NAMALWA (cell line): ENCODE results near the gene ATOH8.

Source experiments
- DNase-seq: peaks from one replicate; pipeline ENCODE4 v3.0.0-alpha.2; 2015; ENCODE audit warnings: low spot score

ATOH8 gene

DNA sequence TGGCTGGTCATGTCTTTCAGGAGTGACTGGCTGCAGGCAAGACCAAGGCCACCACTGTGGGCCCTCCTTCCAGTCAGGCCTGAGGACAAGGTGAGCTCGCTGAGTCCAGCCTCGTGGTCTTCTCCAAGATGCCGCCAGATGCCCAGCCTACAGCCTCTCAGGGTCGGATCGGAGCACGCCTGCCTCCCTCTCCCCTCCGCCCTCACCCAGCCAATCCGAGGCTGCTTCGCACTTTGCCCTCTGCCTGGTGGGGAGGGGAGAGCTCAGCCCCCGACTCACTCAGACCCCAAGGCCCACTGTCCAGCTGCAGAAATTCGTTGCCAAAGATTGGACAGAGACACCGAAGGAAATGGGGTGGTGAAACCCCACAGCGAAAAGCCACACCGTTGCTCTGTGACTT, 33.1 kb downstream of the ATOH8 start:
- DNase-seq = no peak

- DNase-seq = no peak
Measured at GRCh38 chr2:85787282-85787980, 33.6 kb downstream of the ATOH8 start.

- DNase-seq = no peak
Measured at GRCh38 chr2:85787981-85788340, 34.2 kb downstream of the ATOH8 start.

- no peak for DNase-seq
Measured at GRCh38 chr2:85788603-85789002, 34.8 kb downstream of the ATOH8 start.

DNA sequence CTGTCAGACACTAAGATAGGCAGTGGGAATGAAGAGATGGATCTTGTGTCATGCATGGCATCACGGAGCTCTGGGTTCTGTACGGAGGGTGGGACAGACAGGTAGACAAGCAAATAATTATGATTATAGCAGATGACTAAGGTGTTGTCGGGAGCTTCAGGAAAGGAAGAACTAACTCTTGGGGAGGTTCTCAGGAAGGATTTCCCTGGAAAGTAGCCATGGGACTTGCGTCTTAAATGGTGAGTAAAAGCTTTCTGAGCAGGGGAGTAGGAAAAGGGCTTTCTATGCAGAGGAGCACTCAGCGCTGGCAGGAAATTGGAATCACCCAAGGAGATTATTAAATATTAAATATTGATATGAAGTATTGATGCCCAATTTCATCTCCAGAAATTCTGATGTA, 35.5 kb downstream of the ATOH8 start:
- no peak for DNase-seq

GRCh38 chr2:85790032-85790431, 36.2 kb downstream of the ATOH8 start:
- no peak for DNase-seq

DNA sequence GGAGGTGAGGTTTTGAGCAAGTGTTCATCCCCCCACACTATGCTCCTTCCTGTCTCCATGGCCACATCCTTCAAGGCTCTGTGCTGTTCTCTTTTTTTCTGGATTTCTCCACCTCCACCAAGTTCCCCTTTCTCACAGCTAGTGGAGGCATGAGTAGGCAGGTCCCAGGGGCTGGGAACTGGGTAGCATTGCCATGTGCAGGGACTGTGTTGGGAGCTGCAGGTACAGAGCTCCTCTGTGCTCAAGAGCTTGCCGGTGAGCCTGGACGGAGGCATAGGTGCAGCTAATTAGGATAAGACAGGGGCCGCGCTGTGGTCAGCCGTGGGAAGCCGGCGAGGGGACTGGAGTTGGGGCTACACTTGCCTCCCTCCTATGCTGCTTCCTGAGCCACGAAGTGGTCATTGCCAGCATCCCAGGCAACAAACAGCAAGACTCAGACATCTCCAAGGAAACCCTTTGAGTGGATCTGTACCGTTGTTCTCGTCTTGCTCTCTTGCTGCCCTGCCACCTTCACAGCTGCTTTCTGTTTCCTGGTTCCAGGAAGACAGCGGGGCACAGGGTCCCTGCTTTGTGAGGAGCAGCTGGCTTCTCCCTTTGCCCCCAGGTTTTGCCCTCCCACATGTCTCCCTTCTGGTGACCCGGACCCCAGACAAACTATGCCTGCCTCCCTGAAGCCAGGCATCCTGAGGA, 36.9 kb downstream of the ATOH8 start:
- no peak for DNase-seq

- no peak for DNase-seq
Measured at GRCh38 chr2:85791704-85792565, 38.1 kb downstream of the ATOH8 start.

DNA sequence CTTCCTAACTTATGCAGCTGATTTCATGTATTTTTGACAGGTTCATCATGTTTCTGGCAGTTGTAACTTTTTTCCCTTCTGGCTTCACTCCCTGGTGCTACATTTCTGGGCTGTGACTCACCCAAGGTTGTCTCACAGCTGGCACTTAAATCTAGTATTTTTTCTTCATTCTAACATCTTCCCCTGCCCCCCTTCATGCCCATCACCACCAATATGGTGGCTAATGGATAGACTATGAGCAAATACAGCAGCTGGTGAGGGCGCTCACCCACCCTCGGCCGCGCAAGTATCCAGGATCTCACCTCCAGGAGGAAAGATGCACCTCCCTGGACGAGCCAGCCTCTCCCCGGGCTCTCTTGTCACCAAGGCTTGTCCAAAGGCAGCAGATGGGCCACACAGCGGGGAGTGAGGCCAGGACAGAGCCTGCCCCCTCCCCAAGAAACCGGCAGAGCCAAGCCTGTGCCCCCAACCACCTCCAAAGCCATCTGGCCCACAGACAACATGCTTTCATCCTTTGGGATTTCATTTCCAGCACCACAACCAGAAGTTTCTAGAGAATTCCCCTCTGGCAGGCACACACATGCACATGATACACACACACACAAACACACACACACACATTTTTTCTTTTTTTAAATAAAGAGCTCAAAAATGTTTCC, 39.1 kb downstream of the ATOH8 start:
- no peak for DNase-seq

GRCh38 chr2:85793584-85793983, 39.8 kb downstream of the ATOH8 start:
- no peak for DNase-seq

DNA sequence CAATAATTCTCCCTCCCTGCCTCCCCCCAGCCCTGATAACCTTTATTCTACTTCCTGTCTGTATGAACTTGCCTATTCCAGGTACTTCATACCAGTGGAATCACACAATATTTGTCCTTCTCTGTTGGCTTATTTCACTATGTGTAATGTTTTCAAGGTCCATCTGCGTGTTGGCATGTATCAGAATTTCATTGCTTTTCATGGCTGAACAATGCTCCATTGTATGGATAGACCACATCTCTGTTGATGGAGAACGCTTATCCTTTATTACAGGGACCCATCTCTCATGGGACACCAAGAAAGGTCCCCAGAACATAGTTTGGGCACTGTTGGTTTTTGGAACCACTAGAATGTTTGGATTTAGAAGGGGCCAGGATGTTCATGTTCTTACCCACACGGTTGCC, 40.2 kb downstream of the ATOH8 start:
- no peak for DNase-seq

DNA sequence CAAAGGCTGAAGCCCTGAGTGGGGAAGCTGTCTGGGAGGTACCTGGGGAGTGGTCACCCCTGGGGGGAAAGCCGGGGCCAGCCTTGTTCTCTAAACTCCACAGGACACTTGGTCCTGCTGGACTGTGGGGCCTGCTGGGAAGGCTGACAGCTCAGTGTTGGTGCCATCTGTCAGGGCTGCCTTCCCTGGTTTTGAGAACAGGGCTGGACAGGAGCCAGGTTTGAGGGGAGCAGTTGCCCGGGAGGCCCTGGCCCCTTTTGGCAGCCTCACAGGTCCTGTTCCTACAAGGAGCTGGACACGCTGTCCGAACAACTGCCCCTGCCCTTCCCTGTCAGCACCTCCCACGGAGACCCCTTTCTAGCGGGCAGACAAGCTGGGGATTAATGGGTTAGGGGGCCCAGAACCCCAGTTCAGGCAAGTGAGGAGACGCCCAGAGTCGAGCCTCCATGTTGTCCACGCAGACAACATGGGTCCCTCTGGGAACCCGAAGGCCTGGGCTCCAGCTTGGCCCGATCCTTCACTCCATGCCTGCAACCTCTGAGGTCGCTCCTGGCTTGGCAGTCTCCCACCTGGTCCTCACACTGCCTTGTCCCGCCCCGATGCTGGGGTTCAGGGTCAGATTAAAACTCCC, 40.8 kb downstream of the ATOH8 start:
- no peak for DNase-seq

DNA sequence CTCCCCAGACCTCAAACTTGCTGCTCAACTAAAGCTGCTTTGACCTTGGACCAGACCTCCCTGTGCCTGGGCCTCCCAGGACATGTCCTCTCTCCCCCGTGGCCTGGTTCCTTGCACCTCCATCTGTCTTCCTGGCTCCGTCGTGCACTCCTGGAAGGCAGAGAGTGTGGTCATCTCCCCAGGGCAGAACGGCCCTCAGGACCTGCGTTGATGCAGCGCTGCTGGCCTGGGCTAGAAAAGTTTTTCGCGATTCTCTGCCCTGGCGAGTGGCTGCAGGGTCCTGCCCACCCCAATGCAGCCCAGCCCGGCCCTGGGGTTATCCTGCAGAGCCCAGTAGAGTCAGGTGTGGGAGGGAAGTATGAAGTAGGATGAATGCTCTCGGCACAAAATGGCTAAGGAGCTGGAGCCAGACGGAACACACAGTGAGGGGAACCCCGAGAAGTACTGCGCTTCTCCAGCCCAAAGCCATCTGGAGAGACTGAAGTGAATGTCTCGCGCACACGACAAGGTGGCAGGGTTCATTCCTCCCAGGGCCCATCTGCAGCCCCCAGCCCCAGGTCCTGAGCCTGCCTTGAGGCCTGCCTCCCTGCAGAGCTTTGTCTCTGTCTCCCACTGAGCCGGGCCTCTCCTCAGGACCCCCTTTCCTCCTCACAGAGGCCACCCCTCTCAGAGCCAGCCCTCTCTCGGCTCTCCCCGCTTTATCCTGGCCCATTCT, 41.7 kb downstream of the ATOH8 start:
- no peak for DNase-seq

DNA sequence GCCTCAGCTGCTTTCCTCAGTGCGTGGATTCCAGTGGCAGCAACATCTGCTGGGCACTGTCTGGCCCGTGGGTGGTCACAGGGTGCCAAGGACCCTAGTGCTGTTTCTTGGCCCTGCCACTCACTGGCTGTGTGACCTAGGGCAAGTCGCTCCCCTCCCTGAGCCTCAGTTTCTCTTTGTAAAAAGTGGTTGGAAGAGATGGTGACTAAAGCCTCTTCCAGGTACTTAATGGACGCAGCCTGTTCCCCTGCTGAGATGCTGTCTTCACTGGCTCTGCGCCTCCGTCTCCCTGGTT, 42.2 kb downstream of the ATOH8 start:
- DNase-seq = no peak

DNA sequence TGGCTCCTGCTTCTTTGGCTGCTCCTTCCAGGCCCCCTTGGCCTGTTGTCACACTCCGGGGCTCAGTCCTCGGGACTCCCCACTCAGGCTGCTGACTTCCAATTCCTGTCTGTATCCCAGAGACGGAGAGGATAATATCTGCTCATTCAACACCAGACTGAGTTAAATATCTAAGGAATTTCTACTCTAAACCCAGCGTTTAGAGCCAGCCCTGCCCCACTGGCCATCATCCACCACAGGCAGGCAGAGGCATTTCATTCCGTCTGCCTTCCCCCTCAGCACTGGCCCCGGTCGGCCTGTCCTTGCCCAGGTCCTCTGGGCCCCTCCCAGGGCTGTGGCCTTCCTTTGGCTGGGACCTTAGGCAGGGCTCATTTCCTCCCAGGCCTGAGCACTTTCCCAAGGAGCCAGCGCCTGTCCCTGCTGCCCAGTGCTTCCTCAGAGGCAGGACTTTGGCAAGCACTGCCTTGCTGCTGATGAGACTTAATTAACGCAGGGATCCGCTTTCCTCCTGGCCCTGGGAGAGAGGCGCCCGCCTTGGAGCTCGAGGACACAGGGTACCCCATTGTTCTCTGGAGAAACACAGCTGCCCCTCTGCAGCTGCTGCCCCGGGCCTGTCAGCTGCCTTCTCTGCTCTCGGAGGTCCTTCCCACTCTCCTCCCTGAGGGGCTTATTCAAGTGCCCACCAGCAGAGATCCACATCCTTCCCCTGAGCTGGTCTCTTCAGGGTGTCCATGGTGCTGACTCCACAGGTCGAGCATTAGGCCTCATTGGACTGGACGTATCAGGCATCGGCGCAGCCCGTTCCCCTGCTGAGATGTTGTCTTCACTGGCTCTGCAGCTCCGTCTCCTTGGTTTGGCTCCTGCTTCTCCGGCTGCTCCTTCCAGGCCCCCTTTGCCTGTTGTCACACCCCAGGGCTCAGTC, 42.8 kb downstream of the ATOH8 start:
- DNase-seq = no peak

GRCh38 chr2:85797263-85797660, 43.5 kb downstream of the ATOH8 start:
- DNase-seq = no peak

DNA sequence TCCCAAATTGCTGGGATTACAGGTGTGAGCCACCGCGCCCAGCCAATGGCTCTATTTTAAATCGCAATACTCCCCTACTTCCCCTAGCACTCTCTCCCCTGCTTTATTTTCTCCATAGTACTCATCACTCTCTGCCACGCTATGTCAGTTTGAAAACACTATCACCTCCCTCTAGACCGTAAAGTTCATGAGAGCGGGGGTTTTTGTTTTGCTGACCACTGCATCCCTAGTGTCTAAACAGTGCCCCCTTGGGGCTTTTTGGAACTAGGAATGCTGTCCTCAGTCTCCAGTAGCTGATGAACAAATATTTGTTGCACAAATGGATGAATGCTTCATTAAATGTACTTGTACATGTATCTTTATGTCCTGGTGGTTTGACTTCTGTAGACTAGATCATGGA, 44.1 kb downstream of the ATOH8 start:
- no peak for DNase-seq

- no peak for DNase-seq
Measured at GRCh38 chr2:85799215-85799956, 45.6 kb downstream of the ATOH8 start.

GRCh38 chr2:85800586-85800985, 46.8 kb downstream of the ATOH8 start:
- no peak for DNase-seq

GRCh38 chr2:85801871-85802270, 48.1 kb downstream of the ATOH8 start:
- no peak for DNase-seq
